Cardiac muscle cell (in vitro differentiated cells and primary cell): ENCODE measurements around the gene ADGRD1. TPM values are rescaled to one million over a fixed set of nuclear protein-coding genes. Genes with fewer than 3 reads are reported as not detected.
"Not testable (repeated sequence)": the region's sequence is repeated elsewhere in the genome, so short reads cannot be mapped to it uniquely, and the experiment has no call there.

ENCODE experiments used
- DNase-seq, 2 donors: peaks; one replicate each; pipeline versions ENCODE4 v3.0.0 to v3.0.0-alpha.2; 2010 to 2017; ENCODE audit warnings: low read depth in 1 of 2, low spot score in 1 of 2
- H3K27ac ChIP-seq: fragments of 200-600 bp; sonication (generic); 2 replicates; pipeline ENCODE4 v1.5.1; 2016
- H3K27me3 ChIP-seq: fragments of 200-600 bp; sonication (generic); 2 replicates; pipeline ENCODE4 v1.6.0; 2016; ENCODE audit warnings: control low read depth
- H3K36me3 ChIP-seq: fragments of 200-600 bp; sonication (generic); 2 replicates; pipeline ENCODE4 v1.5.1; 2016; ENCODE audit warnings: control low read depth
- H3K4me1 ChIP-seq: fragments of 200-600 bp; sonication (generic); 2 replicates; pipeline ENCODE4 v1.8.1; 2017; ENCODE audit warnings: low read depth, mild to moderate bottlenecking, mixed run types
- H3K4me3 ChIP-seq: fragments of 200-600 bp; sonication (generic); 2 replicates; pipeline ENCODE4 v1.5.1; 2016; ENCODE audit warnings: mild to moderate bottlenecking
- H3K9me3 ChIP-seq: fragments of 200-600 bp; sonication (generic); 2 replicates; pipeline ENCODE4 v1.5.1; 2017; ENCODE audit warnings: low read depth, mild to moderate bottlenecking, control low read depth
- CTCF ChIP-seq: IDR thresholded peaks from 2 replicates; pipeline ENCODE4 v1.5.1; 2012; ENCODE audit warnings: low read depth, mild to moderate bottlenecking, low read length
- polyA plus RNA-seq: library from polyadenylated mRNA; unstranded; fragments of >200 nt; fragmentation: Nextera tagmentation; extraction: Ambion mirVana; gene quantifications from 2 replicates; pipeline ENCODE4 v1.2.1, GENCODE V29; 2016
- total RNA-seq: library from RNA; depleted of rRNA; stranded (reverse); fragments of >200 nt; gene quantifications from 2 replicates; pipeline ENCODE4 v1.2.3, GENCODE V29; 2016

Gene ADGRD1
- total and polyA plus RNA-seq, 2 experiments from 2014 or later = 66.6 to 74.0 TPM

DNA sequence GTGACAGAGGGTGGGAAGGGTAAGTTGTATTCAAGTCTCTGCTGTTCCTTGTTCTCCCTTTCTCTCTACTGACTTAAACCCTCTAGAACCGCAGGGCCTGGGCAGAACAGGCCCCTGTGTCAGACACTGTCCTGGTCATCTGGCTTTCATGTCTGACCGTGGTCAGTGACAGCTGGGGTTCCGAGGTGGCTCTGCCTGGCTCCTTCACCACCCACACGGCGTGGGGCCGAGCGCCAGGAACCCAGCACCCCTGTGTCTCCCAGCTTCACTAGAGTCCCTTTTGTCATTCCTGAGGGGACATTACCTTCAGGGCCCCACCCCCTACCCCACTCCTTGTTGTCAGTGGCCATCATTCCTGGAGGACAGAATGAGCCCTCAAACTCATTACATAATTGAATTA, 168.9 kb downstream of the ADGRD1 start:
- Histone ChIP-seq H3K27me3 (no peaks in the 10 kb centered on the region), H3K9me3 (no peaks in the 10 kb centered on the region), H3K4me3 (no peak overlapping the region), H3K27ac (no peak overlapping the region), H3K36me3 (peaks cover 3% of the 10 kb centered on the region), H3K4me1 (no peaks in the 10 kb centered on the region)
- TF ChIP-seq CTCF = no peak
- no peak for DNase-seq

DNA sequence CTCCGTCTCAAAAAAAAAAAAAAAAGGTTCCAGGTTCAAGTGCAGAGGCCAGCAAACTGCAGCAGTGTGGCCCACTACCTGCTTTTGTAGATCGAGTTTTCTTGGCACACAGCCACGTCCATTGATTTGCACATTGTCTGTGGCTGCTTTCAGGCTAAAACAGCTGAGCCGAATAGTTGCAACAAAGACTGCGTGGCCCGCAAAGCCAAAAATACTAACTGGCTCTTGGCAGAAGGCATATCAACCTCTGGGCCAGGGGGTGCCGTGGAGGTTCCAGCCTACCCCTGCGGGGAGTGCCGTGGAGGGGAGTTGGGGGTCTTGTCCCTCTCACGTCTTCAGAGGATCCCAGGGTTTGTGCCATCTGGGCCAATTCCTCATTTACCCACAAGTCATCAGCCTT, 170.1 kb downstream of the ADGRD1 start:
- no peaks in the 10 kb centered on the region for H3K27me3 ChIP-seq
- H3K4me1 ChIP-seq = no peaks in the 10 kb centered on the region
- DNase-seq = no peak
- TF ChIP-seq CTCF = no peak
- no peaks in the 10 kb centered on the region for H3K36me3 ChIP-seq
- H3K27ac ChIP-seq = no peak overlapping the region
- no peaks in the 10 kb centered on the region for H3K9me3 ChIP-seq
- H3K4me3 ChIP-seq = no peak overlapping the region

DNA sequence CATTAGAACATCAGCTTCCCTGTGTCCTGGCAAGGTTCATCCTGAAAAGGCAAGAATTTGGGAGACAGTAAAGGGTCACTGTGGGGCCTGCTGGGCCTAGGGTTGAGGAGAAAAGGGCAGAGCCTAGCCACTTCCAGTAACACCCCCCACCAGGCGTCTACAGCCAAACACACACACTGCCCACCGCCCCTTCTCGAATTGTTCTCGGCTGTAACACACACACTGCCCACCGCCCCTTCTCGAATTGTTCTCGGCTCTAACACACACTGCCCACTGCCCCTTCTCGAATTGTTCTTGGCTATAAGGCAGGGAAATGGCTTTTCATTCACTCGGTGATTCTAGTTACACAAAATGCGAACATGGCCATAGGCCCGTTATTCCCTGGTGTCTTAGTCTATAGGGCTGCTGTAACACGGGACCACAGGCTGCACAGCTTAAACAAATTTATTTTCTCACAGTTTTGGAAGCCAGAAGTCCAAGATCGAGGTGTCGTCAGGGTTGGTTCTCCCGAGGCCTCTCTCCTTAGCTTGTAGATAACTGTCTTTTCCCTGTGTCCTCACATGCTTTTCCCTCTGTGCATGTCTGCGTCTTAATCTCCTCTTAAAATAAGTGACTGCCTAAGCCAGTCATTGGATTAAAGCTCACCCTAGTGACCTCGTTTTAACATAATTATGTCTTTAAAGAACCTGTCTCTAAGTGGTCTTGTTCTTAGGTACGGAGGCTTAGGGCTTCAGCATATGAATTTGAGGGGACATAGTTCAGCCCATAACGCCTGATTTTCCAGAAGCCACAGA, 171.0 kb downstream of the ADGRD1 start:
- Histone ChIP-seq H3K4me1 (no peaks in the 10 kb centered on the region), H3K27me3 (no peaks in the 10 kb centered on the region), H3K9me3 (no peaks in the 10 kb centered on the region), H3K4me3 (no peak overlapping the region), H3K27ac (no peak overlapping the region), H3K36me3 (no peaks in the 10 kb centered on the region)
- TF ChIP-seq CTCF = no peak
- no peak for DNase-seq

DNA sequence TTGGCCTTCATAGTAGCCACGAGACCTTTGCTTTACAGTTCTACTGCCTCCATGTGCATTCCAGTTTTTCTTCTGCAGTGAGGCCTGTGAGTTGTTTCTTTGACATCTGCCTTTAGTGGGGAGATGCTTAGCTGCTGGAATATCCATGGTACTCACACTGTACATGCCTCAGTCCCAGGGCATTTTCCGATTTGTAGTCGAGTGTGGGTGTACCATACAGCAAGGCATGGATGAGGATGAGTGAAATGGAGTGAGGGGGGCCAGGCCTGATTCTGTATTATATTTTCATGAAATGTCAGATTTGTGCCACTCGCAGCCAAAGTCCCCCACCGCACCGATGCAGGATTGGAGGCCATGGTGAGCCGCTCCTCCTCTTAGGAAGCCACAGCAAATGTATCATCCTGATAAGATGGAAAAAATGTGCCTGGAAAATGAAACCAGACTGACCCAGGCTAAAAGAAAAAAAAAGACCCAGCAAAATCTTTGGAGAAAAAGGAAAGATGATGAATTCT, 173.0 kb downstream of the ADGRD1 start:
- no peaks in the 10 kb centered on the region for H3K27me3 ChIP-seq
- H3K9me3 ChIP-seq = no peaks in the 10 kb centered on the region
- no peaks in the 10 kb centered on the region for H3K36me3 ChIP-seq
- no peaks in the 10 kb centered on the region for H3K4me1 ChIP-seq
- DNase-seq = no peak
- TF ChIP-seq CTCF = no peak
- no peak overlapping the region for H3K4me3 ChIP-seq
- H3K27ac ChIP-seq = no peak overlapping the region

DNA sequence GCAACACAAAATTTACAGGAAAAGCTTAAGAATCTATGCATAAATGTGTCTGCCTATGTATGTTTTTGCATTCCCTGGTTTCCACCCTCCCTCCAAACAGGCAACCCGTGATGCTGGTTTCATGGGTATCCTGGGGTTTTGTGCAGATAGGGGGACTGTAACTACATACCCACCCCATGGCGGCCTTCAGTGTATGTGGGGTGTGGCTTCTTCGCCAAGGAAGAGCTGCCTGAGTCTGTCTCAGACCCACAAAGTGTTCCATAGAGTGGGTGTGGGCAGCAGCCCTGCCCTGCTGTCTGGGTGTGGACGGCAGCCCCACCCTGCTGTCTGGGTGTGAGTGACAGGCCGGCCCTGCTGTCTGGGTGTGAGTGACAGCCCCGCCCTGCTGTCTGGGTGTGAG, 174.8 kb downstream of the ADGRD1 start:
- no peak for TF ChIP-seq CTCF
- Histone ChIP-seq H3K36me3 (no peaks in the 10 kb centered on the region), H3K9me3 (no peaks in the 10 kb centered on the region)

GRCh38 chr12:131128966-131129619, 175.4 kb downstream of the ADGRD1 start:
- not testable (repeated sequence) for H3K9me3 ChIP-seq, H3K4me3 ChIP-seq, H3K27ac ChIP-seq, H3K4me1 ChIP-seq, DNase-seq, H3K27me3 ChIP-seq, H3K36me3 ChIP-seq

More for the DNA sequence above, 174.8 kb downstream of the ADGRD1 start:
- no peaks in the 10 kb centered on the region for H3K27me3 ChIP-seq
- no peak overlapping the region for H3K4me3 ChIP-seq
- H3K4me1 ChIP-seq = no peaks in the 10 kb centered on the region
- no peak for DNase-seq
- no peak overlapping the region for H3K27ac ChIP-seq
